ENCODE measurements around the gene ARHGAP26. TPM values are rescaled to one million over a fixed set of nuclear protein-coding genes. Genes with fewer than 3 reads are reported as not detected.

ARHGAP26 gene
- total RNA-seq, 1 donor: 7.6 TPM

GRCh38 chr5:142913728-142914338 is 143.7 kb downstream of the ARHGAP26 start:
- Histone ChIP-seq H3K79me2 (ENCODE audit: insufficient read depth, low read length) (no peaks in the 10 kb centered on the region), H3K27me3 (ENCODE audit: insufficient read depth, low read length) (no peaks in the 10 kb centered on the region), H3K4me3 (ENCODE audit: insufficient read depth, low read length) (no peak overlapping the region), H3K27ac (ENCODE audit: low read depth, low read length) (no peak overlapping the region), H3K4me2 (ENCODE audit: insufficient read depth, low read length) (no peak overlapping the region), H3K9me3 (ENCODE audit: low read depth, low read length) (no peaks in the 10 kb centered on the region), H3K4me1 (ENCODE audit: insufficient read depth, low read length) (no peaks in the 10 kb centered on the region), H2AFZ (ENCODE audit: low read length) (no peak overlapping the region), H4K20me1 (ENCODE audit: insufficient read depth, low read length) (no peaks in the 10 kb centered on the region), H3K36me3 (ENCODE audit: insufficient read depth, low read length) (no peaks in the 10 kb centered on the region)
- no peak for TF ChIP-seq CTCF (IDR thresholded peaks at IDR 0.05; ENCODE audit: extremely low read depth, low read depth, low read length)
- no peak for DNase-seq (ENCODE audit: insufficient read length, low spot score, missing footprints)

GRCh38 chr5:142915038-142915437 is 144.9 kb downstream of the ARHGAP26 start:
- Histone ChIP-seq H4K20me1 (ENCODE audit: insufficient read depth, low read length) (no peaks in the 10 kb centered on the region), H3K27me3 (ENCODE audit: insufficient read depth, low read length) (no peaks in the 10 kb centered on the region), H3K36me3 (ENCODE audit: insufficient read depth, low read length) (no peaks in the 10 kb centered on the region), H3K27ac (ENCODE audit: low read depth, low read length) (no peak overlapping the region), H3K4me3 (ENCODE audit: insufficient read depth, low read length) (no peak overlapping the region), H3K4me1 (ENCODE audit: insufficient read depth, low read length) (no peaks in the 10 kb centered on the region), H3K9me3 (ENCODE audit: low read depth, low read length) (no peaks in the 10 kb centered on the region), H2AFZ (ENCODE audit: low read length) (no peak overlapping the region), H3K4me2 (ENCODE audit: insufficient read depth, low read length) (no peak overlapping the region), H3K79me2 (ENCODE audit: insufficient read depth, low read length) (no peaks in the 10 kb centered on the region)
- TF ChIP-seq CTCF (IDR thresholded peaks at IDR 0.05; ENCODE audit: extremely low read depth, low read depth, low read length): no peak
- DNase-seq (ENCODE audit: insufficient read length, low spot score, missing footprints): no peak

GRCh38 chr5:142915813-142916424 is 145.7 kb downstream of the ARHGAP26 start:
- Histone ChIP-seq H3K9me3 (ENCODE audit: low read depth, low read length) (no peaks in the 10 kb centered on the region), H3K27me3 (ENCODE audit: insufficient read depth, low read length) (no peaks in the 10 kb centered on the region), H3K4me3 (ENCODE audit: insufficient read depth, low read length) (no peak overlapping the region), H3K4me2 (ENCODE audit: insufficient read depth, low read length) (no peak overlapping the region), H4K20me1 (ENCODE audit: insufficient read depth, low read length) (no peaks in the 10 kb centered on the region), H3K36me3 (ENCODE audit: insufficient read depth, low read length) (no peaks in the 10 kb centered on the region), H3K4me1 (ENCODE audit: insufficient read depth, low read length) (no peaks in the 10 kb centered on the region), H3K79me2 (ENCODE audit: insufficient read depth, low read length) (no peaks in the 10 kb centered on the region), H3K27ac (ENCODE audit: low read depth, low read length) (no peak overlapping the region), H2AFZ (ENCODE audit: low read length) (no peak overlapping the region)
- DNase-seq (ENCODE audit: insufficient read length, low spot score, missing footprints): no peak
- TF ChIP-seq CTCF (IDR thresholded peaks at IDR 0.05; ENCODE audit: extremely low read depth, low read depth, low read length): peak; percentile 54

- no peak overlapping the region for H3K27ac ChIP-seq (ENCODE audit: low read depth, low read length)
- no peak overlapping the region for H3K4me2 ChIP-seq (ENCODE audit: insufficient read depth, low read length)
- peaks cover 4% of the 10 kb centered on the region for H3K4me1 ChIP-seq (ENCODE audit: insufficient read depth, low read length)
- no peaks in the 10 kb centered on the region for H3K9me3 ChIP-seq (ENCODE audit: low read depth, low read length)
- H3K79me2 ChIP-seq (ENCODE audit: insufficient read depth, low read length): no peaks in the 10 kb centered on the region
- no peak for DNase-seq (ENCODE audit: insufficient read length, low spot score, missing footprints)
- no peaks in the 10 kb centered on the region for H3K36me3 ChIP-seq (ENCODE audit: insufficient read depth, low read length)
- no peak overlapping the region for H2AFZ ChIP-seq (ENCODE audit: low read length)
- no peak for TF ChIP-seq CTCF (IDR thresholded peaks at IDR 0.05; ENCODE audit: extremely low read depth, low read depth, low read length)
- no peaks in the 10 kb centered on the region for H4K20me1 ChIP-seq (ENCODE audit: insufficient read depth, low read length)
- H3K27me3 ChIP-seq (ENCODE audit: insufficient read depth, low read length): no peaks in the 10 kb centered on the region
- H3K4me3 ChIP-seq (ENCODE audit: insufficient read depth, low read length): no peak overlapping the region
These were observed 148.9 kb downstream of the ARHGAP26 start for GRCh38 chr5:142918959-142919635.
